ENCODE measurements around the gene FBXL3. TPM values are rescaled to one million over a fixed set of nuclear protein-coding genes. Genes with fewer than 3 reads are reported as not detected.

FBXL3 gene
- total RNA-seq, 1 donor from 2014 or later: 43.0 TPM

DNA sequence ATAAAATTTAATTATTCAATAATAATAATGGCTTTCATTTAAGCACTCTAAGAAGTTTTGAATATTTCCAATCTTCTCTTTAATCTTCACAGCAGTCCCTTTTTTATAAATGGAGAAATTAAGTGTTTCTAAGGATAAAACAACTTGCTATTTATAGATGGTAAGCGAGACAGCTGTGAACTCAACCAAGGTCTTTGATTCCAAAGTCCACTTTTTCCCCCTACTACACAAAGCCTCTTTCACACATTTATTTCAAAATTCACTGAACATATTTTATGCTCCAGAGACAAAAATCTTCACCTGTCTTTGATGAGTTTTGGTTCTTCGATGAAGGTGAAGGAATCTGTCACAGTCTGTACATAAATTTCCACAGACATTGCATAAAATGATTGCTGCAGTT is 34.4 kb upstream of the FBXL3 start:
- Mint-ChIP-seq H3K4me1 (ENCODE audit: unreplicated experiment) (no peaks in the 10 kb centered on the region), H3K27ac (ENCODE audit: unreplicated experiment) (no peak overlapping the region), H3K36me3 (ENCODE audit: unreplicated experiment) (peaks cover 61% of the 10 kb centered on the region), H3K27me3 (ENCODE audit: unreplicated experiment) (no peaks in the 10 kb centered on the region), H3K9me3 (ENCODE audit: unreplicated experiment) (no peaks in the 10 kb centered on the region), H3K4me3 (ENCODE audit: unreplicated experiment) (no peak overlapping the region)
- TF ChIP-seq, protein P1, sequence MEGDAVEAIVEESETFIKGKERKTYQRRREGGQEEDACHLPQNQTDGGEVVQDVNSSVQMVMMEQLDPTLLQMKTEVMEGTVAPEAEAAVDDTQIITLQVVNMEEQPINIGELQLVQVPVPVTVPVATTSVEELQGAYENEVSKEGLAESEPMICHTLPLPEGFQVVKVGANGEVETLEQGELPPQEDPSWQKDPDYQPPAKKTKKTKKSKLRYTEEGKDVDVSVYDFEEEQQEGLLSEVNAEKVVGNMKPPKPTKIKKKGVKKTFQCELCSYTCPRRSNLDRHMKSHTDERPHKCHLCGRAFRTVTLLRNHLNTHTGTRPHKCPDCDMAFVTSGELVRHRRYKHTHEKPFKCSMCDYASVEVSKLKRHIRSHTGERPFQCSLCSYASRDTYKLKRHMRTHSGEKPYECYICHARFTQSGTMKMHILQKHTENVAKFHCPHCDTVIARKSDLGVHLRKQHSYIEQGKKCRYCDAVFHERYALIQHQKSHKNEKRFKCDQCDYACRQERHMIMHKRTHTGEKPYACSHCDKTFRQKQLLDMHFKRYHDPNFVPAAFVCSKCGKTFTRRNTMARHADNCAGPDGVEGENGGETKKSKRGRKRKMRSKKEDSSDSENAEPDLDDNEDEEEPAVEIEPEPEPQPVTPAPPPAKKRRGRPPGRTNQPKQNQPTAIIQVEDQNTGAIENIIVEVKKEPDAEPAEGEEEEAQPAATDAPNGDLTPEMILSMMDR (IDR thresholded peaks at IDR 0.05): no peak
- no peak for DNase-seq (ENCODE audit: extremely low spot score, unreplicated experiment)

GRCh38 chr13:77056886-77057285 is 29.9 kb upstream of the FBXL3 start:
- Mint-ChIP-seq H3K9me3 (ENCODE audit: unreplicated experiment) (no peaks in the 10 kb centered on the region), H3K4me3 (ENCODE audit: unreplicated experiment) (no peak overlapping the region), H3K27me3 (ENCODE audit: unreplicated experiment) (no peaks in the 10 kb centered on the region), H3K4me1 (ENCODE audit: unreplicated experiment) (no peaks in the 10 kb centered on the region), H3K27ac (ENCODE audit: unreplicated experiment) (no peak overlapping the region), H3K36me3 (ENCODE audit: unreplicated experiment) (peaks cover 51% of the 10 kb centered on the region)
- TF ChIP-seq, protein P1 (IDR thresholded peaks at IDR 0.05): no peak
- no peak for DNase-seq (ENCODE audit: extremely low spot score, unreplicated experiment)

GRCh38 chr13:77056382-77056781 is 29.4 kb upstream of the FBXL3 start:
- TF ChIP-seq, protein P1 (IDR thresholded peaks at IDR 0.05): no peak
- no peaks in the 10 kb centered on the region for H3K4me1 Mint-ChIP-seq (ENCODE audit: unreplicated experiment)
- H3K27me3 Mint-ChIP-seq (ENCODE audit: unreplicated experiment): no peaks in the 10 kb centered on the region
- H3K9me3 Mint-ChIP-seq (ENCODE audit: unreplicated experiment): no peaks in the 10 kb centered on the region
- H3K4me3 Mint-ChIP-seq (ENCODE audit: unreplicated experiment): no peak overlapping the region
- H3K27ac Mint-ChIP-seq (ENCODE audit: unreplicated experiment): no peak overlapping the region
- H3K36me3 Mint-ChIP-seq (ENCODE audit: unreplicated experiment): peaks cover 48% of the 10 kb centered on the region
- no peak for DNase-seq (ENCODE audit: extremely low spot score, unreplicated experiment)

DNA sequence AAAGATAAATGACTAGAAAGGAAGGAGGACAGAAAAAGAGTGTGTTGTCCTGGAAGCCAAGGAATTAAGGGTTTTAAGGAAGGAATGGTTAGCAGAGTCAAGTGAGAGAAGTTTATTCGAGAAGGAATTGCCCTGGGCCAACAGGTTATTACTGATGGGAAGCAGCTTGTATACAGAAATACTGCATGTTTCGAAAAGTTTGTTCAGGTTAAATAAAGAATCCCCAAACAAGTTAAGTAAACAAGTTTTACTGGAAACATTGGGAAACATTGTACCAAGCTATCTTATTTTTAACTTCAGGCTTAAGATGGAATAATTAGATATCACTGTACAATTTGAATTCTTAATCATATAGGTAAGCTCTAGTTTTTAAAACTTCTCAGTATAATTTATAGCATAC is 28.2 kb upstream of the FBXL3 start:
- no peak overlapping the region for H3K4me3 Mint-ChIP-seq (ENCODE audit: unreplicated experiment)
- H3K36me3 Mint-ChIP-seq (ENCODE audit: unreplicated experiment): peaks cover 55% of the 10 kb centered on the region
- no peak overlapping the region for H3K27ac Mint-ChIP-seq (ENCODE audit: unreplicated experiment)
- H3K27me3 Mint-ChIP-seq (ENCODE audit: unreplicated experiment): no peaks in the 10 kb centered on the region
- TF ChIP-seq, protein P1 (IDR thresholded peaks at IDR 0.05): no peak
- H3K4me1 Mint-ChIP-seq (ENCODE audit: unreplicated experiment): no peaks in the 10 kb centered on the region
- no peak for DNase-seq (ENCODE audit: extremely low spot score, unreplicated experiment)
- no peaks in the 10 kb centered on the region for H3K9me3 Mint-ChIP-seq (ENCODE audit: unreplicated experiment)

DNA sequence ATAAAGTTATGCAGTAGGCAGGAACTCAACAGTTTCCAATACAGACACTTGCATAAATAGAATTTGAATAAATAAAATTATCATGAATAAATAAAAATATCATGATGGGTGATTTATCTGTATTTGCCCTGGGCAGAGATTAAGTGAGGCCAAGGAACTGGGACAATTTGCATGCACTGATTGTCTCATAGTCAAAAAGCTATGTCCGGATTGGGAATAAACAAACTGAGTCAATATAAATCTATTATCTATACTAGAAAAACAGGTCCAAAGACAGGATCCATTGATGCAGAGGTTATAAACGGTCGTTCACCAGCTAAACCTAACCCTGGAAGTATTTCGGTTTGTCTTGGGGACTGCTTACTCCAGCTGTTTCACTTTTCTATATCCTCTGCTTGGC is 26.2 kb upstream of the FBXL3 start:
- DNase-seq (ENCODE audit: extremely low spot score, unreplicated experiment): no peak
- peaks cover 58% of the 10 kb centered on the region for H3K36me3 Mint-ChIP-seq (ENCODE audit: unreplicated experiment)
- H3K9me3 Mint-ChIP-seq (ENCODE audit: unreplicated experiment): no peaks in the 10 kb centered on the region

More for the DNA sequence above, 26.2 kb upstream of the FBXL3 start:
- TF ChIP-seq, protein P1 (IDR thresholded peaks at IDR 0.05): no peak
- H3K27ac Mint-ChIP-seq (ENCODE audit: unreplicated experiment): no peak overlapping the region
- peaks cover 7% of the 10 kb centered on the region for H3K4me1 Mint-ChIP-seq (ENCODE audit: unreplicated experiment)
- no peak overlapping the region for H3K4me3 Mint-ChIP-seq (ENCODE audit: unreplicated experiment)
- no peaks in the 10 kb centered on the region for H3K27me3 Mint-ChIP-seq (ENCODE audit: unreplicated experiment)

Measured in osteocyte (in vitro differentiated cells).